Testis (tissue), 3 donors: Measurements from ENCODE around the gene PTPRN2. TPM values are rescaled to one million over a fixed set of nuclear protein-coding genes. Genes with fewer than 3 reads are reported as not detected.

ENCODE experiments used
- DNase-seq: peaks from one replicate; pipeline ENCODE4 v3.0.0-alpha.2; 2019
- H3K27ac ChIP-seq, 2 donors: fragments of 200-600 bp; sonication (generic); one replicate each; pipeline ENCODE4 v1.5.1; 2019
- H3K27me3 ChIP-seq: fragments of 200-600 bp; sonication (generic); one replicate; pipeline ENCODE4 v1.5.1; 2019
- H3K36me3 ChIP-seq: fragments of 200-600 bp; sonication (generic); one replicate; pipeline ENCODE4 v1.5.1; 2017; ENCODE audit warnings: low read depth; ENCODE audit errors: missing control alignments
- H3K4me1 ChIP-seq: fragments of 200-600 bp; sonication (generic); one replicate; pipeline ENCODE4 v1.5.1; 2019
- H3K4me3 ChIP-seq, 2 donors: fragments of 200-600 bp; sonication (generic); one replicate each; pipeline ENCODE4 v1.5.1; 2017 to 2019
- H3K9me3 ChIP-seq: fragments of 200-600 bp; sonication (generic); one replicate; pipeline ENCODE4 v1.5.1; 2017
- POLR2A ChIP-seq: fragments of 450-650 bp; IDR thresholded peaks from one replicate; pipeline ENCODE4 v1.6.1; 2017; ENCODE audit warnings: antibody characterized with exemption, mild to moderate bottlenecking, moderate library complexity
- WGBS, 2 donors: methylation state at CpG; one replicate each; pipeline ENCODE4 v1.1.5; 2018; 5-methylcytosine and 5-hydroxymethylcytosine counted together
- intact Hi-C: fragments of 100-400 bp; cut with DNase I; formaldehyde crosslinking; loops from one replicate; pipeline ENCODE4 v1.15.1; 2023; ENCODE audit warnings: low total_unique reads
- polyA plus RNA-seq: library from polyadenylated mRNA; stranded (reverse); fragments of 350-450 nt; fragmentation: Illumina TruSeq; extraction: RNeasy Lipid Tissue Mini Kit (QIAGEN cat#74804); gene quantifications from one replicate; pipeline ENCODE4 v1.2.3, GENCODE V29; 2014; ENCODE audit warnings: low read depth, low replicate concordance; ENCODE audit not compliant: insufficient read depth
- total RNA-seq, 2 donors: library from RNA; depleted of rRNA; stranded (reverse); fragments of >200 nt; gene quantifications; one replicate each; pipeline ENCODE4 v1.2.3, GENCODE V29; 2016
- TF ChIP-seq, protein P1 (sequence below), 3 experiments: fragments of 450-650 bp in 2 of 3; fragments of 200-600 bp in 1 of 3; sonication (generic) in 1 of 3; IDR thresholded peaks; one replicate each; pipeline ENCODE4 v1.5.1; 2016 to 2019; ENCODE audit warnings: antibody characterized with exemption in 3 of 3, mild to moderate bottlenecking in 2 of 3, moderate library complexity in 1 of 3

PTPRN2 gene
- total and polyA plus RNA-seq, 3 donors from 2014 or later = 9.3 to 10.8 (median 9.8) TPM

DNA sequence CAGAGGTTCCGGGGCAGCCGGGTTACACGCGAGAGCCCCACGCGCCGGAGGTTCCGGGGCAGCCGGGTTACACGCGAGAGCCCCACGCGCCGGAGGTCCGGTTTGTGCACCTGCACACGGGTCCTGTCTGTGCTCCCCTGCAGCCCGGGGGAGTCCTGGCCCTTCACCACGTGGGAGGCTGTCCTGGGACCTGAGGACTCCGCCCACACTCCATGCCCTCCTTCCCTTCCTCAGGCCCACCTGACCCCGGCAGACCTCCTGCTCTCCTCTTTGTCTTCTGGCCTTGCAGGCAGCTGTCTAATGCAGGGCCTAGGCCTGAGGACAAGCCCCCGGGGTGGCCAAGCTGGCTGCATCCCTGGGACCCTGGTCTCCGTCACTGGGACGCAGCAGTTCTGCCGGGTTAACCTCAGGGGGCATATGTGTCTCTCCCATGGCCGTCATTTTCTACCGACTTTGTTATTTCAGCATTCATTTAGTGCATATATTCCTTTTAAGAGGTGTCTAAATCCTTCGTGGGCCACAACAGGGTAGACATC, 876.2 kb downstream of the PTPRN2 start:
- no peak for TF ChIP-seq POLR2A
- TF ChIP-seq, protein P1, sequence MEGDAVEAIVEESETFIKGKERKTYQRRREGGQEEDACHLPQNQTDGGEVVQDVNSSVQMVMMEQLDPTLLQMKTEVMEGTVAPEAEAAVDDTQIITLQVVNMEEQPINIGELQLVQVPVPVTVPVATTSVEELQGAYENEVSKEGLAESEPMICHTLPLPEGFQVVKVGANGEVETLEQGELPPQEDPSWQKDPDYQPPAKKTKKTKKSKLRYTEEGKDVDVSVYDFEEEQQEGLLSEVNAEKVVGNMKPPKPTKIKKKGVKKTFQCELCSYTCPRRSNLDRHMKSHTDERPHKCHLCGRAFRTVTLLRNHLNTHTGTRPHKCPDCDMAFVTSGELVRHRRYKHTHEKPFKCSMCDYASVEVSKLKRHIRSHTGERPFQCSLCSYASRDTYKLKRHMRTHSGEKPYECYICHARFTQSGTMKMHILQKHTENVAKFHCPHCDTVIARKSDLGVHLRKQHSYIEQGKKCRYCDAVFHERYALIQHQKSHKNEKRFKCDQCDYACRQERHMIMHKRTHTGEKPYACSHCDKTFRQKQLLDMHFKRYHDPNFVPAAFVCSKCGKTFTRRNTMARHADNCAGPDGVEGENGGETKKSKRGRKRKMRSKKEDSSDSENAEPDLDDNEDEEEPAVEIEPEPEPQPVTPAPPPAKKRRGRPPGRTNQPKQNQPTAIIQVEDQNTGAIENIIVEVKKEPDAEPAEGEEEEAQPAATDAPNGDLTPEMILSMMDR (IDR thresholded peaks at IDR 0.05) = no peak
- WGBS, 2 donors = 49 to 54% methylated on average over 12 to 14 of the region's 27 CpGs
- Histone ChIP-seq H3K36me3 (no peaks in the 10 kb centered on the region), H3K27me3 (no peaks in the 10 kb centered on the region), H3K9me3 (no peaks in the 10 kb centered on the region), H3K27ac (no peak overlapping the region), H3K4me1 (no peaks in the 10 kb centered on the region), H3K4me3 (no peak overlapping the region)
- no peak for DNase-seq
- intact Hi-C loops = no loop called here

DNA sequence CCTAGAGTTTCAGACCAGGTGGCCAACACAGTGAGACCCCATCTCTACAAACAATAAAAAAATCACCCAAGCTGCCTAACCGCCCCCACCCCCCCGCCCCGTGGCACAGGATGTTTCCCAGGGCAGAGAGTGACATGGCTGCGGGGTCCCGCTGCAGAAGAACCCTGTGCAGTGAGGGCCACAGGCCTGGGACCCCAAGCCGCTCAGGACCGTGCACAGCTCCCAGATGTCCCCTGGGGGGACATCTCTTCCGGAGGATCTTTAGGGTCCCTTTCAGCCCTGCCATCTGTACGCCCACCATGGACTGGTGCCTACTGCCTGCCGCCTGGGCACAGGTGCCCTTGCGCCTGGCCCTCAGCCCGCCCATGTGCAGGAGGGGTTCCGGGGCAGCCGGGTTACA, 877.2 kb downstream of the PTPRN2 start:
- intact Hi-C loops = no loop called here
- H3K36me3 ChIP-seq = no peaks in the 10 kb centered on the region
- 40 to 88% methylated on average over 3 to 13 of the region's 14 CpGs for WGBS, 2 donors

DNA sequence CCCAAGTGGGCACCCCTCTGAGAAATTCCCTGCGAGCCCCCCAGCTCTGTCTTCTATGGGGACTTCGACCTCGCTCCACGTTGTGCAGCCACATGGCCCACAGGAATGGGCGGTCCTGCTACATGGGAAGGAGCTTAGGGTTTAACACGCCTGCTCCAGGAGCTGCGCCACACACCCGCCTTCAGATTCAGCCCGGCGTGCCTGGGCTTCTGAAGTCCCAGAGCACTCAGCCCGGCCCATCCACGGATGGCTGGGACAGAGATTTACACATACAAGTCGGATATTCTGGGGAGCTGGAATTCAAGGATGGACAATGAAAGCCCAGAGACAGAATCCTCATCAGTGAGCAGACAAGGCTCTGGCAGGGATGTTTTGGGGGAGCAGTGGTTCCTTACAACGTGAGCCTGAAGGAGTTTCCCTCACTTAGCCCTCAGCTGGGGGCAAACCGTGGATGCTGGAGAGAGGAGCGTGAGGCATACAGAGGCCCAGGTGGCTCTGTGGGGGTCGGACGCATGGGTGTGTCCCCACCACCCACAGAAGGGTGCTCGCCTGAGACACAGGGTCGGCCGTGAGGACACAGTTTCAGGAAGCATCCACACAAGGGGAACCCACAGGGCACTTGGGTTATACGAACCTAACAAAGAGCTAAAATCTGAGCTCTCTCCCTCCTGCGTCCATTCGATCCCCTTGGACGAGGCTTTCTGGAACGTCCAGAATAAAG, 877.9 kb downstream of the PTPRN2 start:
- Histone ChIP-seq H3K4me1 (no peaks in the 10 kb centered on the region), H3K9me3 (no peaks in the 10 kb centered on the region), H3K4me3 (no peak overlapping the region), H3K27me3 (no peaks in the 10 kb centered on the region), H3K27ac (no peak overlapping the region), H3K36me3 (no peaks in the 10 kb centered on the region)
- no peak for DNase-seq
- intact Hi-C loops = no loop called here
- no peak for TF ChIP-seq POLR2A
- TF ChIP-seq, protein P1 (IDR thresholded peaks at IDR 0.05) = no peak
- WGBS, 2 donors = 85 to 88% methylated on average over 25 to 26 of the region's 26 CpGs

More for the DNA sequence above, 877.2 kb downstream of the PTPRN2 start:
- no peak for DNase-seq
- no peak overlapping the region for H3K4me3 ChIP-seq
- no peaks in the 10 kb centered on the region for H3K4me1 ChIP-seq
- H3K9me3 ChIP-seq = no peaks in the 10 kb centered on the region
- H3K27me3 ChIP-seq = no peaks in the 10 kb centered on the region
- no peak for TF ChIP-seq POLR2A
- TF ChIP-seq, protein P1 (IDR thresholded peaks at IDR 0.05) = no peak
- H3K27ac ChIP-seq = no peak overlapping the region

DNA sequence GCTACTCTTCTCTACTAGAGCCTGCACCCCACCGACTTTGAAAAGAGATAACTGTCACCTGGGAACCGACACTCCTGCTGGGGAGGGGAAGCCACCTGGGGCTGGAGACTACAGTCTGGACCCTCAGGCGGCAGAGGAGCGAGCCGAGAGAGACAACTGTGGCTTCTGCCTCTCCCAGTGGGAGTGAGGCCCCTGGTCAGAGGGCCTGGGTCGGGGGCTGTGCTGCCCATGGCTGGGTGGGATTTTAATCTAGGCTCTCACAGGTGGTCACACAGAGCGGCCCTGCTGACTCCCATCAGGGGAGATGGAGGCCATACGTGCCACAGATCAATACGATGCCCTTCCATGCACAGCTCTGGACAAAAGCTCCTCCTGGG, 878.7 kb downstream of the PTPRN2 start:
- no peaks in the 10 kb centered on the region for H3K4me1 ChIP-seq
- H3K4me3 ChIP-seq = no peak overlapping the region
- no peaks in the 10 kb centered on the region for H3K27me3 ChIP-seq
- whole genome bisulfite sequencing, 2 donors = 86 to 89% methylated on average over 6 to 9 of the region's 9 CpGs
- H3K9me3 ChIP-seq = no peaks in the 10 kb centered on the region
- no peak for TF ChIP-seq POLR2A
- TF ChIP-seq, protein P1 (IDR thresholded peaks at IDR 0.05) = no peak
- DNase-seq = no peak
- intact Hi-C loops = no loop called here
- H3K36me3 ChIP-seq = no peaks in the 10 kb centered on the region
- H3K27ac ChIP-seq = no peak overlapping the region
